SK-N-SH treated with all-trans-retinoic acid at 6 μM for 48 hours (cell line): ENCODE measurements around the gene ATP11C.

Experiments used
- ARNTL ChIP-seq: fragments of 450-650 bp; formaldehyde crosslinking; IDR thresholded peaks from 2 replicates; pipeline ENCODE4 v1.5.0; 2020; ENCODE audit warnings: low read depth, mild to moderate bottlenecking, moderate library complexity, borderline replicate concordance
- CSDC2 ChIP-seq: fragments of 250-450 bp; sonication (Bioruptor Pico); IDR thresholded peaks from 2 replicates; pipeline ENCODE4 v1.5.0; 2020; ENCODE audit warnings: mild to moderate bottlenecking, moderate library complexity
- OSR1 ChIP-seq: fragments of 250-450 bp; sonication (Bioruptor Pico); IDR thresholded peaks from 2 replicates; pipeline ENCODE4 v1.8.0; 2022; ENCODE audit warnings: moderate library complexity, mild to moderate bottlenecking, inconsistent platforms
- PATZ1 ChIP-seq: fragments of 250-450 bp; sonication (Bioruptor Pico); IDR thresholded peaks from 2 replicates; pipeline ENCODE4 v1.8.0; 2020; ENCODE audit warnings: mild to moderate bottlenecking, moderate library complexity, borderline replicate concordance
- RARB ChIP-seq: fragments of 250-450 bp; sonication (Bioruptor Pico); IDR thresholded peaks from 2 replicates; pipeline ENCODE4 v1.8.0; 2021; ENCODE audit warnings: mild to moderate bottlenecking, moderate library complexity
- TCF4 ChIP-seq: fragments of 250-450 bp; sonication (Bioruptor Pico); IDR thresholded peaks from 2 replicates; pipeline ENCODE4 v1.8.0; 2021; ENCODE audit warnings: mild to moderate bottlenecking, moderate library complexity, borderline replicate concordance
- TOX ChIP-seq: fragments of 250-450 bp; sonication (Bioruptor Pico); IDR thresholded peaks from 2 replicates; pipeline ENCODE4 v1.8.0; 2021; ENCODE audit warnings: mild to moderate bottlenecking, moderate library complexity, borderline replicate concordance
- ZFP3 ChIP-seq: fragments of 250-450 bp; sonication (Bioruptor Pico); IDR thresholded peaks from 2 replicates; pipeline ENCODE4 v1.5.0; 2020; ENCODE audit warnings: mild to moderate bottlenecking, moderate library complexity
- ZFP30 ChIP-seq: fragments of 450-650 bp; formaldehyde crosslinking; IDR thresholded peaks from 2 replicates; pipeline ENCODE4 v1.5.0; 2022; ENCODE audit warnings: mild to moderate bottlenecking, moderate library complexity
- ZNF565 ChIP-seq: fragments of 450-650 bp; formaldehyde crosslinking; conservative IDR thresholded peaks from 2 replicates; pipeline ENCODE4 v1.5.0; 2020; ENCODE audit warnings: low read depth, mild to moderate bottlenecking, moderate library complexity
- ZNF70 ChIP-seq: fragments of 450-650 bp; formaldehyde crosslinking; IDR thresholded peaks from 2 replicates; pipeline ENCODE4 v1.5.0; 2020; ENCODE audit warnings: mild to moderate bottlenecking, moderate library complexity
- ZNF8 ChIP-seq: fragments of 450-650 bp; formaldehyde crosslinking; IDR thresholded peaks from 2 replicates; pipeline ENCODE4 v1.5.0; 2020; ENCODE audit warnings: mild to moderate bottlenecking, moderate library complexity
- TF ChIP-seq, protein P1 (sequence below): fragments of 250-450 bp; sonication (Bioruptor Pico); IDR thresholded peaks from 2 replicates; pipeline ENCODE4 v1.5.1; 2020; ENCODE audit warnings: low read depth, mild to moderate bottlenecking, moderate library complexity

- no peak for TF ChIP-seq ZNF70
- TF ChIP-seq, protein P1, sequence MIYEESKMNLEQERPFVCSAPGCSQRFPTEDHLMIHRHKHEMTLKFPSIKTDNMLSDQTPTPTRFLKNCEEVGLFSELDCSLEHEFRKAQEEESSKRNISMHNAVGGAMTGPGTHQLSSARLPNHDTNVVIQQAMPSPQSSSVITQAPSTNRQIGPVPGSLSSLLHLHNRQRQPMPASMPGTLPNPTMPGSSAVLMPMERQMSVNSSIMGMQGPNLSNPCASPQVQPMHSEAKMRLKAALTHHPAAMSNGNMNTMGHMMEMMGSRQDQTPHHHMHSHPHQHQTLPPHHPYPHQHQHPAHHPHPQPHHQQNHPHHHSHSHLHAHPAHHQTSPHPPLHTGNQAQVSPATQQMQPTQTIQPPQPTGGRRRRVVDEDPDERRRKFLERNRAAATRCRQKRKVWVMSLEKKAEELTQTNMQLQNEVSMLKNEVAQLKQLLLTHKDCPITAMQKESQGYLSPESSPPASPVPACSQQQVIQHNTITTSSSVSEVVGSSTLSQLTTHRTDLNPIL (CRISPR knock-in tag): no peak
- no peak for TF ChIP-seq ZFP30
- no peak for TF ChIP-seq ARNTL (CRISPR knock-in tag)
- no peak for TF ChIP-seq ZNF8 (CRISPR knock-in tag)
- TF ChIP-seq ZFP3 (CRISPR knock-in tag): no peak
- no peak for TF ChIP-seq PATZ1
- TF ChIP-seq ZNF565 (CRISPR knock-in tag): no peak
- no peak for TF ChIP-seq TCF4
- TF ChIP-seq TOX (CRISPR knock-in tag): no peak
- TF ChIP-seq OSR1 (CRISPR knock-in tag): no peak
- no peak for TF ChIP-seq CSDC2 (CRISPR knock-in tag)
- no peak for TF ChIP-seq RARB (CRISPR knock-in tag)
Measured at GRCh38 chrX:139811942-139812629, 120.8 kb downstream of the ATP11C start.
